Placental epithelial cell (primary cell): Measurements from ENCODE around the gene IFNG. TPM values are rescaled to one million over a fixed set of nuclear protein-coding genes. Genes with fewer than 3 reads are reported as not detected.

ENCODE experiments used
- total RNA-seq: library from RNA; depleted of rRNA; stranded (reverse); fragments of >200 nt; gene quantifications from 2 replicates; pipeline ENCODE4 v1.2.3, GENCODE V29; 2012

IFNG gene
- total RNA-seq, result not detected in 2 replicates

GRCh38 chr12:68159681-68160304, at the start of gene IFNG:
Gene IFNG, minus strand, starts transcription at chr12:68159740. Its CDS starts 125 bp downstream, at chr12:68159615.

Other genes with a start within 250 kb of the IFNG start
- not detected in 2 replicates for gene IFNG-AS1, start 170.3 kb downstream of the IFNG start, total RNA-seq
- gene IL26, start 66.1 kb upstream of the IFNG start, total RNA-seq, result not detected in 2 replicates
- gene IL22, start 93.9 kb upstream of the IFNG start, total RNA-seq, result not detected in 2 replicates
- 5.1 and 9.8 TPM in 2 replicates for gene MDM1, start 172.6 kb upstream of the IFNG start, total RNA-seq